RWPE2 (cell line): ENCODE data around the gene TMEM42.

Source experiments
- ATAC-seq: fragments of 200-7000 bp; cut with Tn5 transposase; 3 replicates; pipeline ENCODE4 v1.9.1; 2021; ENCODE audit warnings: low read depth
- DNase-seq: peaks from one replicate; pipeline ENCODE4 v3.0.0-alpha.2; 2020; ENCODE audit warnings: low spot score
- H3K27ac ChIP-seq: fragments of 450-650 bp; 2 replicates; pipeline ENCODE4 v1.5.1; 2017; ENCODE audit warnings: mild to moderate bottlenecking; ENCODE audit not compliant: poor library complexity, severe bottlenecking
- H3K27me3 ChIP-seq: fragments of 250-450 bp; sonication (Bioruptor Pico); 2 replicates; pipeline ENCODE4 v1.5.1; 2021; ENCODE audit warnings: mild to moderate bottlenecking, moderate library complexity; ENCODE audit not compliant: insufficient read depth, poor library complexity, severe bottlenecking
- H3K36me3 ChIP-seq: fragments of 250-450 bp; sonication (Bioruptor Pico); 2 replicates; pipeline ENCODE4 v1.5.1; 2020; ENCODE audit warnings: low read depth, mild to moderate bottlenecking, moderate library complexity
- H3K4me1 ChIP-seq: fragments of 250-450 bp; sonication (Bioruptor Pico); 2 replicates; pipeline ENCODE4 v1.5.1; 2021; ENCODE audit warnings: mild to moderate bottlenecking, moderate library complexity; ENCODE audit not compliant: insufficient read depth, poor library complexity, severe bottlenecking
- H3K4me3 ChIP-seq: fragments of 250-450 bp; sonication (Bioruptor Pico); 2 replicates; pipeline ENCODE4 v1.5.1; 2021; ENCODE audit warnings: mild to moderate bottlenecking, moderate library complexity; ENCODE audit not compliant: severe bottlenecking
- H3K9me3 ChIP-seq: fragments of 250-450 bp; sonication (Bioruptor Pico); 2 replicates; pipeline ENCODE4 v1.5.1; 2021; ENCODE audit warnings: mild to moderate bottlenecking, moderate library complexity; ENCODE audit not compliant: severe bottlenecking
- CTCF ChIP-seq: fragments of 450-650 bp; IDR thresholded peaks from one replicate; pipeline ENCODE4 v1.5.1; 2017; ENCODE audit warnings: mild to moderate bottlenecking, moderate library complexity; ENCODE audit not compliant: poor library complexity, severe bottlenecking

The TMEM42 gene

DNA sequence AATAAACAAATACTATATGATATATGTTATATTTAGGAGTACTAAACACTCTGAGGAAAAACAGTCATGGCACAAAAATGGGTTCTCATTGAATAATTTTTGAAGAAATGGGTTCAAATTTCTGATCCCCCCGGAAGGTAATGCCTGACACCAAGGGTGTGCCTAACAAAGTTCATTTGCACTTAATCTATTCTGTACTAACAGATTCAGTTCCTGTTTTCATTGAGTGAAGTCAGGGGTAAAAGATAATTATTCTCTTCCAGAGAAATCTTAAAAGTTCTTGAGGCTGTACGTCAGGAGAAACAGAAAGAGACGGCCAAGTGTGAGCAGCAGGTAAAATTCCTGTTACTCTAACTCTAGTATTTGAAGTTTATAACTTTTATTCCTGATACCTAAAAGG lies 34.5 kb upstream of the TMEM42 start:
- no peaks in the 10 kb centered on the region for H3K27me3 ChIP-seq
- ATAC-seq, result no peak
- no peak overlapping the region for H3K4me3 ChIP-seq
- peaks cover 72% of the 10 kb centered on the region for H3K36me3 ChIP-seq
- no peaks in the 10 kb centered on the region for H3K4me1 ChIP-seq
- H3K27ac ChIP-seq, result no peak overlapping the region
- H3K9me3 ChIP-seq, result no peaks in the 10 kb centered on the region
- TF ChIP-seq CTCF, result no peak
- no peak for DNase-seq

DNA sequence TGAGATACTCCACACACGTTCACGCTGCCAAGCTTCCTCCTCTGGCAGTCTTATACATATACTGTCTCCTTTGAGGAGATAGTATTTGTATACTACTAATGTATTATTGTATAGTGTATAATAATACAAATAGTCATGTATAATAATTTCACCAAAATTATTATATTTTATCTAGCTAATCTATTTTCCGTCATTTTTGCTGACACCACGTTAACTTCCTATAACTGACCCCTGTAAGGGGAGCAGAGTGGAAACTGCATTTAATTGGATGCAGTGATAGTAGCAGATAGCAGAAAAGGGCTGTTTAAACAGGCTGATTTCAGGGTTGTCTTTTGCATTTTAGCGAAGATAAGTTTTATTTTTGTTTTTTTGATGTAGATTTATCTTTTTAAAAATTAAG lies 30.5 kb upstream of the TMEM42 start:
- Histone ChIP-seq H3K4me1 (no peaks in the 10 kb centered on the region), H3K27me3 (no peaks in the 10 kb centered on the region), H3K4me3 (no peak overlapping the region), H3K27ac (no peak overlapping the region), H3K9me3 (peaks cover 3% of the 10 kb centered on the region), H3K36me3 (peaks cover 77% of the 10 kb centered on the region)
- no peak for TF ChIP-seq CTCF
- no peak for ATAC-seq
- no peak for DNase-seq

GRCh38 chr3:44832032-44832431 lies 29.7 kb upstream of the TMEM42 start:
- ATAC-seq, result no peak
- Histone ChIP-seq H3K4me1 (no peaks in the 10 kb centered on the region), H3K27ac (no peak overlapping the region), H3K36me3 (peaks cover 77% of the 10 kb centered on the region), H3K9me3 (peaks cover 3% of the 10 kb centered on the region), H3K4me3 (no peak overlapping the region), H3K27me3 (no peaks in the 10 kb centered on the region)
- no peak for TF ChIP-seq CTCF
- DNase-seq, result no peak

DNA sequence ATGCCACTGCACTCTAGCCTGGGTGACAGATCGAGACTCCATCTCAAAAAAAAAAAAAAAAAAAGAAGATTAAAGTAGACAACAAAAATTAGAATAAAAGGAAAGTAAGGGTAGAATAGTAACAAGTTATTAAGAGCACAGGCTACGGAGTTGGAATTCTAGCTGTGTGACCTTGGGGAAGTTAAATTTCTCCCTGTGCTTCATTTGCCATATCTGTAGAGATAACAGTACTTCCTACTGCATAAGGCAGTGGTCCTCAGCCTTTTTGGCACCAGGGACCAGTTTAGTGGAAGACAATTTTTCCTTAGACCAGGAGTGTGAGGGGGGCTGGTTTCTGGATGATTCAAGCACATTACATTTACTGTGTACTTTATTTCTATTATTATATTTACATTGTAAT lies 28.7 kb upstream of the TMEM42 start:
- ATAC-seq (no peak), DNase-seq (no peak)
- no peak overlapping the region for H3K4me3 ChIP-seq
- TF ChIP-seq CTCF, result no peak
- peaks cover 3% of the 10 kb centered on the region for H3K9me3 ChIP-seq
- H3K27me3 ChIP-seq, result no peaks in the 10 kb centered on the region
- no peak overlapping the region for H3K27ac ChIP-seq
- no peaks in the 10 kb centered on the region for H3K4me1 ChIP-seq
- H3K36me3 ChIP-seq, result peaks cover 78% of the 10 kb centered on the region

DNA sequence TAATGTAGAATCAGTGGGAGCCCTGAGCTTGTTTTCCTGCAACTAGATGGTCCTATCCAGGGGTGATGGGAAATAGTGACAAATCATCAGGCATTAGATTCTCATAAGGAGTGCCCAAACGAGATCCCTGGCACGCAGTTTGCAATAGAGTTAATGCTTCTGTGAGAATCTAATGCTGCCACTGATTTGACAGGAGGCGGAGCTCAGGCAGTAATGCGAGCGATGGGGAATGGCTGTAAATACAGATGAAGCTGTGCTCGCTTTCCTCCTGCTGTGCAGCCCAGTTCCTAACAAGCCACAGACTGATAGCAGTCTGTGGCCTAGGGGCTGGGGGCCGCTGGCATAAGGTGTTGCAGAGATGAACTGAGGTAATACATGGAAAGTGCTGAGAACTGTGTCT lies 28.3 kb upstream of the TMEM42 start:
- H3K27me3 ChIP-seq, result no peaks in the 10 kb centered on the region

More for the DNA sequence above, 28.3 kb upstream of the TMEM42 start:
- no peak overlapping the region for H3K4me3 ChIP-seq
- no peak for TF ChIP-seq CTCF
- H3K27ac ChIP-seq, result no peak overlapping the region
- DNase-seq (no peak), ATAC-seq (no peak)
- H3K9me3 ChIP-seq, result peaks cover 3% of the 10 kb centered on the region
- H3K36me3 ChIP-seq, result peaks cover 78% of the 10 kb centered on the region
- H3K4me1 ChIP-seq, result no peaks in the 10 kb centered on the region
